ENCODE data around the gene LRRC28.
A peak's percentile ranks its signal among the peaks of the same experiment; 100 is the strongest.

Gene LRRC28

DNA sequence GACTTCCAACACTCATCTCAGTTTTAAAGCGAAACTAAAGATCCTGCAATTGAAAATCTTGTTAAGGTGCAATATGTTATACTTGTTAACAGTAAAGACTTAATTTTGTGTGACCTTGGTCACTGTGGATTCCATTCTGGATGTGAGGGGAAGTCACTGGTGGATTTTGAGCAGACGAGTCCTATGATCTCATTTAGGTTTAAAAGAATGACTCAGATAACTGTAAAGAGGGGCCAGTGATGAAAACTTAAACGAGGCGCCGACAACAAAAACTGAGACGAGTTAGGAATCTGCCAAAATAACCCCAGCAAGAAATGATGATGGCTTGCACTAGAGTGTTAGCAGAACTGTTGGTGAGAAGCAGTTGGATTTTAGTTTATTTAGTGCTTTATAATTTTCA is 56.5 kb downstream of the LRRC28 start:
- no peak for DNase-seq

DNA sequence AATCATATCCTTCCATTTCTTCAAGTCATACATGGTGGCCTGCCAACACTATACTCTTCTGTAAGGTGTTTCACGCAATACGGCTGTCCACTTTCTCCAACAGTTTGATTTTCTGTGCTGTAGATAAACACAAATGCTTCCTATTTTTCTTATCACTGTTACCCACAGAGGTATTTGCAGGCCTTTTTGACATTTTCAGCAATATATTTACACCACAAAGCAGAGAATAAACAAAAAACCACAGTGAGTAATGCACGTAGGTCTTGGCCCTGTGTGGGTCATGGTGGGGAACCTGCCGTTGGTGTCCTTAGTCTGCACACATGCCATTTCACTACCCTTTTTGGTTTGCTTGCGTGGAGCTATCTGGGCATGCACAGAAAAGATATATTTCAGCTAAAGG is 59.5 kb downstream of the LRRC28 start:
- no peak for DNase-seq

DNA sequence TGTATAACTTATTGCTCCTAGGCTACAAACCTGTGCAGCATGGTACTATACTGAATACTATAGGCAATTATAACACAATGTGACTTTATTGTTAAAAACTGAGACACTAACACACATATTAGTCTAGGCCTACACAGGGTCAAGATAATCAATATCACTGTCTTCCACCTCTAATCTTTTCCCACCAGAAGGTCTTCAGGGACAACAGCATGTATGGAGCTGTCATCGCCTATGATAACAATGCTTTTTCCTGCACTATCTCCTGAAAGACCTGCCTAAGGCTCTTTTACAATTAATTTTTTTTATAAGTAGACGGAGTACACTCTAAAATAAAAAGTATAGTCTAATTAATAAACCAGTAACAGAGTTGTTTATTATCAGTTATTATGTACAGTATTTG is 60.9 kb downstream of the LRRC28 start:
- no peak for DNase-seq

DNA sequence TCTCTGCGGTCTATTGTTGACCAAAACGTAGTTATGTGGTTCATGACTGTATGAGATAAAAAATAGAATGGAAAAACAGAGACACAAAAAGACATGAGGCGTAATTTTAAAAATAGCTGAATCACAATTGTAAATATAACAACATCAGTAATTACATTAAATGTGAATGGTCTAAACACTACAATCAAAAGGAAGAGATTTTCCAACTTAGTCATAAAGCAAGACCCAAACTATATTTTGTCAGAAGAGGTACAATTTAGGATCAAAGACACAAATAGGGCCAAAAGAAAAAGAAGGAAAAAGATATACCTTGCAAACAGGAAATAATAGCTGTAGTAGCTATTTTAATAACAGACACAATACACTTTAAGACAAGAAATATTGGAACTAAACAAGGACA is 61.5 kb downstream of the LRRC28 start:
- DNase-seq: no peak

DNA sequence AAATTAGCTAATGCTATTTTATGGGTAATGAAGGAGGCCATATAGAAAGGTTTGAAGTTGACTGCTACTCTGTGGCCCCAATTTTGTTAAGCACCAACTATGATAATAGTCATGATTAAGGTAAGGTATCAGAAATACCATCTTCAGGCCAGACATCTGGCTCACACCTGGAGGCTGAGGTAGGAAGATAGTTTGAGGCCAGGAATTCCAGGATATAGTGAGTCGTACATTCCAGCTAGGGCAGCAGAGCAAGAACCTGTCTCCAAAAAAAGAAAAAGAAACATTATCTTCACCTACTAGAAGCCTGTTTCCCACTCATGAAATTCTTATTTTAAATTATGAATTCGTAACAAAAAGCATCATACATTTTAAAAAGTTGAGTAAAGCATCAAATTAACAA is 64.4 kb downstream of the LRRC28 start:
- peak; percentile 8 for DNase-seq

DNA sequence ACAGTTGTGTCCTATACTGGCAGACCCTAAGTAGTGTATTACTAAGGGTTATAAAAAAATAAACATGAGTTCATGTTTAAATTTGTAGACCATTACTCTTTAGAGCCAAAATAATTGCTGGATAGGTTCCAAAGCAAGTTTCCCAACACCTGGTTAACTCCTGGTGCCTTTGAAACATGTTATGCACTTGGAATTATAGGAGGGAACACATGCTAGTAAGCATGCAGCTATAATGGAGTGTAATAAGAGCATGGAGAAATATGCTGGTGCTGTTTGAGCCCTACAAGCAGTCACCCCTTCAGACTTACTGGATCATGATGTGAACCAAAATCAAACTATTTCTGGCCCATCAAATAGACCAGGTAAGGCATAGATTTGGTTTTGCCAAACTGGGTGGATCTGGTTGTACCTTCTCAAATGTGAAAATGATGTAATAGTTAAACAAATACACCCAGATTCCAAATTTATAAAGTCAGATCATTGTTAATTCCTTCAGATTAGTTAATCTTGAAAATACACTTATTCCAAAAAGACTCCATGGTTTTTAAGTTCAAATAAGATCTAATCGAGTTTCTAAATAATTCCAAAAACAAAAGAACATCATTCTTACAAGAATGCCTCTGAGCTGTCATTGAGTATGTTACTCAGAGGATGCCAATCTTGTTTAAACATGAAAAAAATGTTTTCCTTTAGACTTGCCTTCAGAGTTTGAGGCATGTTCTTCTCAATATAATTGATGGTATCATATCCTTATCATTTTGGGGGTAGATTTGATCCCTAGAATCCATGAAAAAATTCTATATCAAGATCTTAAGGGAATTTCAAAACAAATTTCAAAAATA is 69.3 kb downstream of the LRRC28 start:
- no peak for DNase-seq

DNA sequence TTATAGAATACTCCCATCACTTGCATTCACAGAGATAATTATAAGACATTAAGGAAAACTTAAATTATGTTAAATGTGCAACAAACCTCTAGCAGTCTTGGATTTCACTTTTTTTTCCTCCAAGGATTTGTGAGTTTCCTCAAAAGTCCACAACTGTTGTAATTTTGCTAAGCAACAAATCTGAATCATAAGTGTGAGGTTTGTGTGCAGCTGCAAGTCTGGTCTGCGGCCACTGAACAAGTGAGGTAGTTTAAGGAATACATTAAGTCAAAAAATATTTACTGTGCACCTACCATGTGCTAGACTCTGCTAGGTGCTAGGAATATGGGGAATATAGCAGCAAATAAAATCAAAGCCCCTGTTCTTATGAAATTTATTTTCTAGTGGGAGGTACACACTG is 70.2 kb downstream of the LRRC28 start:
- no peak for DNase-seq

DNA sequence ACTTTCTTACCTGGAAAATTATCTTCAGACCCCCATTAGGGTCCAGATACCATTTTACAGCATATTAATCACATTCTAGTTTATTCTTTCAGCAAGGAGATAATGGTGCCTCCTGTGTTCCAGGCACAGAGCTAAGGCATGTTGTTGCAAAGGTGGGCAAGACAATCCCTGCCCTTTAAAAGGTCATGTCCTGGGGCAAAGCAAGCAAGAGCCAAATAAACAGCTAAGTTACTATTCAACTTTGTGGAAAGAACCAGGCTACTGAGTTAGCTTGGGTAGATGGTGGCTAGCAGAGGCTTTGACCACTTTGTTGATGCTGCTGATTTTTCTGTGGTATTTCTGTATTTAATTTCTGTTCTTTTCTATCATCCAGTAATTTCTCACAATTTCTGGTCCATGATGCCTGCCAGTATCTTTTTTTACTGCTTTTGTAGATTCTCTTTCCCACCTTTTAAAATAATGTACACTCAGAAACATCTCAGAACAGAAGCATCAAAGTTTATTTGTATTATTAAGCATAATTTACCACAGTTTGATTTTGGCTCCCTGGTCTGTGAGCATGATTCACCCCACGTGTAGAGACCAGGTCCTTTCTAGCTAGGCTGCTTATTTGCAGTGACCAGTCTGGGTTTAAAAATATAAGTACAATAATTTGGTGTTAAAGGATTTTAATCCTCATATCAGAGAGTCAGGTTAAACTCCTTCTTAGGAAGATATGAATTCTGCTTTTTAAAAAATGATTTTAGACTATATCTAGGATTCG is 71.5 kb downstream of the LRRC28 start:
- DNase-seq: no peak

DNA sequence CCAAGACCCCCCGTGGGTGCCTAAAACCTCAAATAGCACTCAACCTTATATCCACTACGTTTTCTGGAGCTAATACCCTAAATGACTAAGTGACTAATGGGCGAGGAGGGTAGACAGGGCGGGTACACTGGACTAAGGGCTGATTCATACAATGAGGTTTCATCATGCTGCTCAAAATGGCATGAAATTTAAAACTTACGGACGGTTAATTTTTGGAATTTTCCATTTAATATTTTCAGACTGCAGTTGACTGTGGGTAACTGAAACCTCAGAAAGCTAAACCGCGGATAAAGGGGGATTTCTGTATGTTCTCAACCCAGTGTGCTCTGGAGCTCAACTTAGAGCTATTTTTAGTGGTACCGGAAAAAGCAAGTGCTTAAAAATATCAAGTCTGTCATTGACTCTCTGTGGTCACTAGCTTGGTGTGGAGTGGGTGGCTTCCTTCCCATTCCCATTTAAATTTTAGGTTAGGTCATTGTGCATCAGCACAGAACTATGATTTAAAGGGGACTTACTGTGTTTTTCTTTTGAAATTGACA is 72.9 kb downstream of the LRRC28 start:
- peak; percentile 83 for DNase-seq

DNA sequence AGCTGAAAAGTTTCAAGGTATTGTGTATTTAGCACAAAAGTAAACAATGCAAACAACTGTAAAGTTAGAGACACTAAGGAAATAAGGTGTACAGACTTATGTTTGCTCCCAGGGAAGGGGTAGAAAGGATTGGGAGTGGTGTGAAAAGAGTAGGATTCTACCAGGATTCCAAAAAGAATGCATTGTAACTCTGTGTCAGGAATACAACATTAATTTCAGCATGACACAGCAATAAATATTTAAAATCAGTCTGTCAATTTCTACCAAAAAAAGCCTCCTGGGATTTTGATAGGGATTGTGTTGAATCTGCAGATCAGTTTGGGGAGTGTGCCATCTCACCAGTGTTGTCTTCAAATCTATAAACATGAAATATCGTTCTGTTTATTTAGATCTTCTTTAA is 73.4 kb downstream of the LRRC28 start:
- DNase-seq: no peak

DNA sequence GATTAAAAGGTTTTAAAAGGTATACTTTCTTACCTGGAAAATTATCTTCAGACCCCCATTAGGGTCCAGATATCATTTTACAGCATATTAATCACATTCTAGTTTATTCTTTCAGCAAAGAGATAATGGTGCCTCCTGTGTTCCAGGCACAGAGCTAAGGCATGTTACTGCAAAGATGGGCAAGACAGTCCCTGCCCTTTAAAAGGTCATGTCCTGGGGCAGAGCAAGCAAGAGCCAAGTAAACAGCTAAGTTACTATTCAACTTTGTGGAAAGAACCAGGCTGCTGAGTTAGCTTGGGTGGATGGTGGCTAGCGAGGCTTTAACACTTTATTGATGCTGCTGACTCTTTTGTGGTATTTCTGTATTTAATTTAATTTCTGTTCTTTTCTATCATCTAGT is 75.0 kb downstream of the LRRC28 start:
- no peak for DNase-seq

DNA sequence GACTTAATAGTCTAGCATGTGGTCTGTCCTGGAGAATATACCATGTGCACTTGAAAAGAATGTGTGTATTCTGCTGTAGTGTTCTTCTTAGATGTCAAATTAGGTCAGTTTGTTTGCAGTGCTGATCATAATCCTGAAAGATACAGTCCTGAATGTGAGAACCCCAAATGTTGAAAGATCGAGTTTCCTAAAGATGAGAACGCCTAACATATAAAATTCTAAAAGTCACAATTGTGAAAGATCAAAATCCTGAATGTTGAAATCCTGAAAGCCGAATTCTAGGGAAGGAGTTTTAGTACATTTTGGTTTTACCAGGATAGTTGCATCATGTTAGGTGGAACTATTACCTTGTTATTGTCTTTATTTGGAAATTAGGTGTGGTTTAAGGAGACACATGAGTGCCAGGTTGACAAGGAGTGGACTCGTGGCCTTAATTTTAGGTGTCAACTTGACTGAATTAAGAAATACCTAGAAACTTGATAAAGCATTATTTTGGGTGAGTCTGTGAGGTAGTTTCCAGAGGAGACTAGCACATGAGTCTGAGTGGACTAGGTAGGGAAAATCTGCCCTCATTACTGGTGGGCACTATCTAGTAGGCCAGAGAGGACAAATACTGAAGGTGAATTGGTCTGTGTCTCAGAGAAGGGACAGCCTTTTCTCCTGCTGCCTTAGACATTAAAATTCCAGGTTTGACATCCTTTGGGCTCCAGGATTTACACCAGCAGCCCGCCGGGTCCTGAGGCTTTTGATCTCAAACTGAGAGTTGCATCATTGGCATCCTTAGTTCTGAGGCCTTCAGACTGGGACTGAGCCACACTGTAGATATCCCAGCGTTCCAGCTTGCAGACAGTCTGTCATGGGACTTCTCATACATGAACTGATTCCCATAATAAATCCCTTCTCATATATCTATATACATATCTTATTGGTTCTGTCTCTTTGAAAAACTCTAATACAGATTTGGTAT is 77.1 kb downstream of the LRRC28 start:
- no peak for DNase-seq

DNA sequence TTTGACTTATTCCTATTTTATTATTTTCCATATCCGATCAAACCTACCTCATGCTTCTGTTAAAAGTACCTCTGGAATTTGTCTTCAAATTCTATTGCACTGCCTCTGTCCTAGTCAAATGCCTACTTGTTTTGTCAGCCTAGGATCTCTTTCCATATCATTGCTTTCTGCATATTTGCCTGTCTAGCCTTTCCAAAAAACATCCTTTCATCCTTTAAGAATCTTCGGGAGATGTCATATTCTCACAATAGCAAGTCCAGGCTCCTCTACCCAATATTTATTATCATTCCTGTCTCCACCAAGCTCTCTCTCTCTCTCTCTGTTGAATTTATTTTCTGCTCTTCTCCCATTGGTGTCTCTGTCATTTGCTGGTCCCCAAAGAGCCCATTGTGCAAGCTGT is 80.1 kb downstream of the LRRC28 start:
- DNase-seq: no peak

DNA sequence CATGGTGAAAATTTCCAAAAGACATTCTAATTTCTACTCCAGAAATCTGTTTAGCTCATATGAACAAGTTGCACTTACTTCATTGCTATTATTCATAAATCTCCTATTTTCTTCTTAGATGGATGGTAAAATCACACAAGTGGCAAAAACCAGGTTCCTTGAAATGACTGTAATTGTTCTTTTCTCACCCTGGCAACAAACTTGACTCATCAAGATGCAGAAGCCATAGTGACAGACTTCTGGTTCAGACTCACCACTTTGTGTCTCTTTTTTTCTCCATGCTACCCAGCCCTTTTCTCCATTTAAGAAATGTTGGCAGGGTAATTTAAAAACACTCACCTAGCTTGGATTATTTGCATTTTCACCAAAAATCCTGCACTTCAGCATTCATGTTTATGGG is 82.1 kb downstream of the LRRC28 start:
- DNase-seq: no peak

DNA sequence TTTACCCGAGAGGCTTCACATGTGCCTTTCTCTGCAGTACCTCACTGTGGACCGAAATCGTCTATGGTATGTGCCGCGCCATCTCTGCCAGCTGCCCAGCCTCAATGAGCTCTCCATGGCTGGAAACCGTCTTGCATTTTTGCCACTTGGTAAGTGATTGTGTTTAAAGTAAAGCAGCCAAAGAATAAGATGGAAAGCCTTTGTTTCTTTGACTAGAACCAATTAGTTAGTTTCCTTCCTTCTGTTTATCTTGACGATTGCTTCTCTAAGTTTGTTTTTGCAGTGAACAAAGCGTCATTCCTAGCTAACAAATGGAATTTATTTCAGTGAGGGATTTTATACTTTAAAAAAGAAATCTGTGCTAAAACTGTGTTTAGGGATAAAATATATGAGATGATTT is 82.7 kb downstream of the LRRC28 start:
- DNase-seq: no peak

DNA sequence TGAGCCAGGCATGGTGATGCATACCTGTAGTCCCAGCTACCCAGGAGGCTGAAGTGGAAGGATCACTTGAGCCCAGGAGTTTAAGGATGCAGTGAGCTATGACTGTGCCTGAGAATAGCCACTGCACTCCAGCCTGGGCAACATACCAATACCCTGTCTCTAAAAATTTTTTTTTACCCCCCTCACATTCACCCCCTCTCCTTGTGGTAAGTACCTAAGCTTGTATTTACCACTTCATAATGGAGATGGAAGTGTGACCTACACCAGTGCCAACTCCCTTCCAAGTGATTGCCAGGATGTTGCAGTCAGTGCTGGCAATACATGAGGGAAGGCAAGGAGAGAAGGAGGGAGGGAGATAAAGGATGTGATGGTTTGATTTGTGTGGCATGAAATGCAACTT is 84.2 kb downstream of the LRRC28 start:
- DNase-seq: no peak

DNA sequence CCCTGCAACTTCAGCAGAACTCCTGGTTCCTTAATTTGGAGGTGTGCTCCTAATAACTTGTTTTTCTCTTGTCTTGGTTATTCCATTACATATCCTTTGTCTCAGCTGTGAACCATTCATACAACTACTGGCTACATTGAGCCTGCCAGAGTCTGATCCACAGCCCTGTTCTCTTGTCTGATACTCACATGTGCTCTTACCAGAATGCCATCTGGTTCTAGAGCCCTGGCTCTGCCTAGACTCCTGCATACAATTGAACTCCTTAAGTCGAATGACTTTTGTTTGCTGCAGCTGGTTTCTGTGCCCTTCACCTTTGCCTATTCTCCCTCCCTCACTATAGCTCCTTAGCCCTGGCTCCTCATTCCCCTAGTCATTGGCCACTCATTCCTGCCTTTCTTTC is 85.5 kb downstream of the LRRC28 start:
- no peak for DNase-seq

DNA sequence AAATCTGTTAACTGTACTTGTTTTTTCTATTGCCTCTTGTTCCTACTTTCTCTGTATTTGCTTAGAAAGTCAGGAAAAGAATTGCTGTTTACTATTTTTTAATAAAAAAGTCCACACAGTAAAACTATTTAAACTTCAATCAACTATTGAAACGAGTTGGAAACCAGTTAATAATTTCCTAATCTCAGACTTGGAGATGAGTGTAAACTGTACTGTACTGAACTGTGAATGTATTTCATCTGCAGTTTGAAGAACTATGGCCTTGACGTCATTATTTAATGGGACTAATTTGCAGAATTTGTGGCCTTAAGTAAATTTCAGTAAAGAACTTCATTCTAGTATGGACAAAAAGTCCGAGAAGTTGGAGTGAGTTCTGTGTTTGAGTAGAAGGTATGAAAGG is 89.1 kb downstream of the LRRC28 start:
- DNase-seq: no peak

DNA sequence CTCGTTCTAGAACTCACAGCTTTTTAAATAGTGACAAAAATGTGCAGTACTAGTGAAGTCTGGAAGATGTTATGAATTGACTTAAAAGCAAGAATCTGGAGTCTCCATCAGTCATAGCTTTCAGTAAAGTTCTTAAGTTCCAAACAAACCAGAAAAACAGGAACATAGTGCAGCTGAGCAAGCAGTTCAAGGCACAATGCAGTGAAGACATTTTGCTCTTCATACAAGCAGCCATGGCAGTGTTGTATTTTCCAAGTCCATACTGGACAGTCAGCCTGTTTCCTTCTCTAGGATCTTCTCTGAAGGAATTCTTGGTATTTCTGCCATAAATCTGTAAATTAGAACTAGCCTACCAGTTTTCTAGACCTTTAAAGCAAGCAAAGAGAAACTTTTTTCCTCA is 90.5 kb downstream of the LRRC28 start:
- no peak for DNase-seq

DNA sequence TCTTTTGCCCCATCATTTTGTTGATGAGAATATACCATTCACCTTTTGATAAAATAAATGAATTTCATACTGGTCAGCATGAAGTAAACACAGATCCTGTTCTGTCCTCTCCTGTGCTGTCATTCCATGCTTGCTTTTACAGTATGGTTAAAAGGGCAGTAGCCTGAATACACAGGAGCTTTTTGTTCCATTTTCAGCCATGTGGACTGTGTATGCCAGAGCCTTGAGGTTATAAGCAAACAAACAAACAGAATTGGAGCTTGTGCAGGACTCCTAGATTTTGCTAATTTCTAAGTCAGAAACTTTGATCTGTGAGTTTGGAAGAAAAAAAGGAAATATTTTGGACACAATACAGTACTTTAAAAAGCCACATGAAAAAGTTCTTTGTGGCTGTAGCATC is 91.9 kb downstream of the LRRC28 start:
- no peak for DNase-seq

DNA sequence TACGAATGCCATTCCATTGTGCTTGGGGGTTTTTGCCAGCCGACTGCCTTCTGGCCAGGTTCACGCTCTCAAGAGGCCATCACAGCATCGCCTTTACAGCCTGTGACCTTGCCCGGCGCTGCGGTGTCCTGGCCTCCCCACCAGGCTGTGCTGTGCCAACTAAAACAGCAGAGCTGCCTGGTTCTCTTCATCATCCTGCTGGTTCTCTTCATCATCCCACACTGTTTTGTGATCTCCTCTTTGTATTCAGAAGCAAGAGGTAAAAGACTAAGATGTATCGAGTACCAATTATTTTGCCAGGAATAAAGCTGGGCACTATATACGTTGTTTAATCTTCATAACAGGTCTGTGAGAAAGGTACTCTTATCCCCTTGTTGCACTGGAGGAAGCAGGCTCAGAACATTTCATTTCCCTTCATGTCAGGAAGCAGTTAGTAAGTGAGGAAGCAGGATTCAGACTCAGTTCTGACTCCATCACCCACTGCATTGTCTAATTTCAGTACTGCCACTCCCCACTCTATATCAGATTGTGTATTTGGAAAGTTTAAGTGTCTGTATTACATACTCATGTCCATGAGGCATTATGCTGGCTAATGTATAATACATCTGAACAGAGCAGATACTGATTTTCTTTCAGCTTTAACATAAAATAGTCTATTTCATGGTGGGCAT is 92.7 kb downstream of the LRRC28 start:
- DNase-seq: no peak

DNA sequence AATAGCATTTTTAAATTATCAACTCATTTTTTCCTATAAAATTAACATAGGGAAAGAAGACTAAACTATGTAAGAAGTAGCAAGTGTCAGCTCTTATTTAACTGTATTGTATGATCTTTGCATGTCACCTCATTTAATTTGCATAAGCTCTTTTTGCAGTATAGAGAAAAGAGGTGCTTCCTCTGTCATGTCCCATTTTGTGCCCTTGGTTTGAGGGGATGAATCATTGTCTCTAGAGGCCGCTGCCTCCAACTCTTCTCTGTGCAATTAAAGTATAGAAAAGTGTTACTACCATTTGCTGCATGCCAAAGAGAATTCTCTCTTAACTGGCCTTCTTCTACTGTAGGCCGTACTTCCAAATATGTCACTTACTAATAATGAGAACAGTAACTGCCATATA is 93.4 kb downstream of the LRRC28 start:
- no peak for DNase-seq

DNA sequence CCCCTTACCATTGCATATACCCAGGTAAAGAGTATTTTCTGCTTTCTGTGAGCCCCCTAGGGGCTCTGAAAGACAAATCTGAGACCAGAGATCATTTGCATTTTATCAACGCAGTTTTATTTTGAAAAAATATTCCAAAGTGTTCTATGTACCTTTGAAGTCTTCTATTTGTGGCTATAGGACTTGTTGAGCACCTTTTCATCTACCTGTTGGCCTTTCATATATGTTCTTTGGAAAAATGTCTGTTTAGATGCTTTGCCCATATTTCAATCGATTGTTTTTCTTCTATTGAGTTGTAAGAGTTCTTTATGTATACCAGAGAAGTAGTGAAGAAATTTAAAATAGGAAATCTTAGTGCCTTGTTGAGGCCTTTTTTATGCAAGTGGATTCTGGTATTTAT is 94.0 kb downstream of the LRRC28 start:
- no peak for DNase-seq

Measured in EL (cell line).